GM12872 (cell line): Measurements from ENCODE around the gene PLEKHG4.

Source experiments
- TF ChIP-seq, protein P1 (sequence below): IDR thresholded peaks from 3 replicates; pipeline ENCODE4 v1.5.1; 2011; ENCODE audit warnings: low read depth, mild to moderate bottlenecking, low read length, moderate library complexity; ENCODE audit not compliant: insufficient read depth

PLEKHG4 gene

DNA sequence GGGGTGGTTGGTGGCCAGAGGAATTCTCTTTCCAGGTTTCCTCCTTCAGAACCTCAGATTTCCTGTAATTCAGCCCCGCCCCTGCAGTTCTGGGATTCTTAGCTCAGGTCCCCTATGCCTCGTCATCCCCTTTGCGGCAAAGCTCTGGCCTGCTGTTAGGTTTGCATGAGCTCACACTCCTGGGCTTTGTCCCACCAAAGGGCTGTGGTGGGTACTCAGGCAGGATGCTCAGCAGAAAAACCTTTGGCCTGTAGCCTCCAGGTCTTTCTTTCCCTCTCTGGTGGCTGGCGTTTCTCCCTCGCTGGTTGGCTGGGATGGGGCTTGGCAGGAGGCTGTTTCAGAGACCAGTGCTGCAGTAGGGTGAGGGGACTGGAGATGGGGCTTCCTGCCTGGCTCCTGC, 9.6 kb upstream of the PLEKHG4 start:
- TF ChIP-seq, protein P1, sequence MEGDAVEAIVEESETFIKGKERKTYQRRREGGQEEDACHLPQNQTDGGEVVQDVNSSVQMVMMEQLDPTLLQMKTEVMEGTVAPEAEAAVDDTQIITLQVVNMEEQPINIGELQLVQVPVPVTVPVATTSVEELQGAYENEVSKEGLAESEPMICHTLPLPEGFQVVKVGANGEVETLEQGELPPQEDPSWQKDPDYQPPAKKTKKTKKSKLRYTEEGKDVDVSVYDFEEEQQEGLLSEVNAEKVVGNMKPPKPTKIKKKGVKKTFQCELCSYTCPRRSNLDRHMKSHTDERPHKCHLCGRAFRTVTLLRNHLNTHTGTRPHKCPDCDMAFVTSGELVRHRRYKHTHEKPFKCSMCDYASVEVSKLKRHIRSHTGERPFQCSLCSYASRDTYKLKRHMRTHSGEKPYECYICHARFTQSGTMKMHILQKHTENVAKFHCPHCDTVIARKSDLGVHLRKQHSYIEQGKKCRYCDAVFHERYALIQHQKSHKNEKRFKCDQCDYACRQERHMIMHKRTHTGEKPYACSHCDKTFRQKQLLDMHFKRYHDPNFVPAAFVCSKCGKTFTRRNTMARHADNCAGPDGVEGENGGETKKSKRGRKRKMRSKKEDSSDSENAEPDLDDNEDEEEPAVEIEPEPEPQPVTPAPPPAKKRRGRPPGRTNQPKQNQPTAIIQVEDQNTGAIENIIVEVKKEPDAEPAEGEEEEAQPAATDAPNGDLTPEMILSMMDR = no peak

DNA sequence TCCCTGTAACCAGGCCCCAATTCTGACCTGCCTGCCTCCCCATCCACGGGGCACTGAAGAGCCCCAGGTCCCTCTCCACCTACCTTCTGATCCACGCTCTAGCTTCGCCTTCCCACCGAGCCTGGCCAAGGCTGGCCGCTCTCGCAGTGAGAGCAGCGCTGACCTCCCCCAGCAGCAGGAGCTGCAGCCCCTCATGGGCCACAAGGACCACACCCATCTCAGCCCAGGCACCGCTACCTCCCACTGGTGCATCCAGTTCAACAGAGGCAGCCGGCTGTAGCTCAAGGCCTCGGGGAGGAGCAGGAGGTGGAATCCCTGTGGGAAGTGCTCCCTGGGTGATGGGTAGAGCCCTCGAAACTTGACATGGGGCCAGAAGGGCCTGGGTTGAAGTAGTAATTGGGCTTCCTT, 8.4 kb upstream of the PLEKHG4 start:
- TF ChIP-seq, protein P1 = no peak

DNA sequence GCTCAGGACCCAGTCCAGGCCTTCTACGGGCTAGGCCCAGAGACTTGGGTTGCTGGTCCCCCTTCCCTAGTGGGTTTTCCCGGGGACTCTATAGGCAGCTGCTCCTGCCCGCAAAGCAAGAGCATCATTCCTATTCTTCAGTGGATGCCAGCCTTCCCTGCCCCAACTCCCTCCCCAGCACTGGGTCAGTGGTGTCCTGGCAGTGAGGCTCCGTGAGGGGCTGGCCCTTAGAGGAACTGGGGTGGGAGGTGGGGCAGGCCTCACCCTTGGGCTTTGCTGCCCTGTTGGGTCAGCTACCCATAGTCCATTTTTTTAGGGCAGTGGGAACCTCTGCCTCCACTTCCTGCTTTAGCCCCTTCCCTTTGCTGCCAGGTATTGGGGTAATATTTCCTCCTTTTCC, 7.9 kb upstream of the PLEKHG4 start:
- TF ChIP-seq, protein P1 = no peak

DNA sequence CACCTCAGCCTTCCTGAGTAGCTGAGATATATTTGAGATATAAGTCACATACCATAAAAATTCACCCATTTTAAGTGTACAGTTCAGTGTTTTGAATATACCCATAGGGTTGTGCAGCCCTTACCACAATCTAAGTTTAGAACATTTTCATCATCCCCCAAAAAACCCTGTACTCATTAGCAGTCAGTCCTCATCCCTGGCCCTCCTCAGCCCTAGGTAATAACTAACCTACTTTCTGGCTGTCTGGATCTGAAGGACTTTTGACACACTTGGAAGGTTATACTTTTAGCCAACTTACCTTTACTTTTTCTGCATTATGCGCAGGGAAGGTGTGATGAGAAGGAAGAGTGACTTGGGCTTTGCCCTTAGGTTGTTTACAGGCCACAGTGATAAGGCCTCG, 4.0 kb upstream of the PLEKHG4 start:
- TF ChIP-seq, protein P1 = no peak

DNA sequence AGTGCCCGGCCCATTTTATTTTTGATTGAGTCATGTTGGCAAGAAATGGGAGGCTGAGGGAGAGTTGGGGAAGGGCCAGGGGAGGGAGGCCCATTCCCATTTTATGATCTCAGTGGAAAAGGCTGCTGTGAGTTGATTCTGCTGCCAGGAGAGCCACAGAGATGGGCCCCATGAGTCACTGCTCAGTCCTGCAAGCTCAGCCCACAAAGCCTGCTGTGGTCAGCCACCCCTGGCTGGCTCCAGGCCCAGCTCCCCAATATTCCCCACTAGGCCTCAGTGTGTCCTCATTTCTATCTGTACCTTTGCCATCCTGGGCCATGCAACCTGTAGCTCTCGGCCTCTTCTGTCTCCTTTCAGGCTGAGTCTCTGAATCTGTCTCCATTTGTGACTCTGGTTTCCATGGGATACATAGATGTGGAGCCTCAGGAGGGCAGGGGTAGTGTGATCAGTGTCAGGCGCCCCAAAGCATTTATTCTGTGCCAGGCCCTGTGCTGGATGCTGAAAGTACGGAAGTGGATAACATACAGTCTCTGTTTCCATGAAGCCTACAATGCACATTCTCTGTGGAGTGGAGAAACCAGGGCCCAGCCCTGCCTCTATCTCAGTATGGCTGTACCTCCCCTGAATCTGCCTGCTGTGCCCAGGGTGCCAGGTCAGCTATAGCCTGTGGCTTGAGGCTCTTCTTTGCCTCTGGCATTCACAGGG, 1.9 kb upstream of the PLEKHG4 start:
- TF ChIP-seq, protein P1 = no peak

DNA sequence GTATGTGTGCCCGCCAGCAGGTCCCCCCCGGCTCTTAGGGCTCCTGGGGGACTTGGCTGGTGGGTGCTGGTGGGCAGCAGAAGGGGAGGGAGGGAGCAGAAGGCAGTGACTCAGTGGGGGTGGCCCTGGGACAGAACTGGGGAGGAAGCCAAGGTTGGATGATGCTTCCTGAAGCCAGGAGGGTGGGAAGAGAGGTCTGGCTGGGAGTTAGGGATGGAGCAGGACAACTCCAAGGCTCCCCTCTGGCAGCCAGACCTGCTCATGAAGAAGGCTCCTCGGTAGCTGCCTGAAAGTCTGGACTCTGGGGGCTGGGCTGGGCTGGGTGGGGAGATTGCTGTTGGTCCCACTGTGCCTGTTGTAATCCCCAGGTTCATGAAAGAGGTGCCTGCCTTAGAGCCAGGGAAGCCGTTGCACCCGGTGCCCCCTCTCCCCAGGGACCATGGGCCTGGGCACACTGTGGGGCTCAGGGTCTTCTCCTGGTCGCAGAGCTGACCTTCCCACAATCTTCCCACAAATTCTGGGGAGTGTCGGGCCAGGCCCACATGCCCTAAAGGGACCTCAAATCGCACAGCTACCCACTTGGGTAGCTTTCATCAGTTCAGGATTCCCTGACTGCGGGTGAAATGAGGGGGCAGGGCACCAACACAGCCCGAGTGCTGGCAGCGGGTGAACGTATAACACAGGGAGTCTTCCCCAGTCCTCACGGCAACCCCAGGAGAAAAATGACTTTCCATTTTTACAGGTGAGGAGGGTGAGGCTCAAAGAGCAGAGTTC, 1.1 kb upstream of the PLEKHG4 start:
- TF ChIP-seq, protein P1 = no peak

DNA sequence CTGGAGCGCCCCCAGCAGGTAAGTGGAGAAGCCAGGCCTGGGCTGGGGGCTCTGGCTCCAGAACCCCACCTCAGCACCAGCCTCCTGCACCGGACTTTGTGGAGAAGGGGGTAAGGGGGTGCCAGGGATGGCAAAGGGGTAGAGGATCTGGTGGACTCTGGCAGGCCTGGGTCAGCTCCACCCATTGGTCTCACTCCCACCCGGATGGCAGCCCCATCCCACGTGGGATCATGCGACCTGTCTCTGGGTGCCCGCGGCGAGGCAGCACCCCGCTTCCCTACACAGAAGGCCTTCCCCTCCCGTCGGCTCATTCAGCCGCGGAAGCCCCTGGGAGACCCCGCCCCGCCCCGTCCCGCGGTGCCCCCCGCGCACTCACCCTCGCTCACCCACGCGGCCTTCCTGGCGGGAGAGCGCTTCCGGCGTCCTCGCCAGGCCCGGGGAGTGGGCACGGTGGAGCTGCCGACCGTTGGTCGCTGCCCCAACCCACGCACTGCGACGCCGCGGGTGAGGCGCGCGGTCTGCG, 498 bp upstream of the PLEKHG4 start:
- TF ChIP-seq, protein P1 = peak; percentile 55
